HEK293 (cell line): ENCODE measurements around the gene OSBPL1A.
"Not testable (repeated sequence)": the region's sequence is repeated elsewhere in the genome, so short reads cannot be mapped to it uniquely, and the experiment has no call there.

Experiments used
- CTCF ChIP-seq: fragments of 450-650 bp; formaldehyde crosslinking; IDR thresholded peaks from 2 replicates; pipeline ENCODE4 v1.5.1; 2016; ENCODE audit warnings: missing biosample characterization, missing genetic modification characterization
- KLF16 ChIP-seq: fragments of 450-650 bp; formaldehyde crosslinking; IDR thresholded peaks from 2 replicates; pipeline ENCODE4 v1.5.1; 2017; ENCODE audit warnings: missing biosample characterization, missing genetic modification characterization
- REST ChIP-seq: fragments of 450-650 bp; formaldehyde crosslinking; IDR thresholded peaks from 2 replicates; pipeline ENCODE4 v1.5.1; 2016; ENCODE audit warnings: missing biosample characterization, missing genetic modification characterization
- SP2 ChIP-seq: fragments of 450-650 bp; formaldehyde crosslinking; IDR thresholded peaks from 2 replicates; pipeline ENCODE4 v1.5.1; 2016; ENCODE audit warnings: missing biosample characterization, missing genetic modification characterization
- ZFP3 ChIP-seq: fragments of 450-650 bp; formaldehyde crosslinking; IDR thresholded peaks from 2 replicates; pipeline ENCODE4 v1.5.1; 2016; ENCODE audit warnings: low read depth, missing biosample characterization, missing genetic modification characterization
- ZFP69B ChIP-seq: fragments of 450-650 bp; formaldehyde crosslinking; IDR thresholded peaks from 2 replicates; pipeline ENCODE4 v1.5.1; 2016; ENCODE audit warnings: missing biosample characterization, missing genetic modification characterization
- ZNF121 ChIP-seq: fragments of 450-650 bp; formaldehyde crosslinking; IDR thresholded peaks from 2 replicates; pipeline ENCODE4 v1.5.1; 2016; ENCODE audit warnings: missing biosample characterization, missing genetic modification characterization
- ZNF404 ChIP-seq: fragments of 450-650 bp; formaldehyde crosslinking; IDR thresholded peaks from 2 replicates; pipeline ENCODE4 v1.5.1; 2017; ENCODE audit warnings: missing biosample characterization, missing genetic modification characterization
- ZNF48 ChIP-seq: fragments of 450-650 bp; formaldehyde crosslinking; IDR thresholded peaks from 2 replicates; pipeline ENCODE4 v1.5.1; 2016; ENCODE audit warnings: missing biosample characterization, missing genetic modification characterization
- ZNF555 ChIP-seq: fragments of 450-650 bp; formaldehyde crosslinking; conservative IDR thresholded peaks from 2 replicates; pipeline ENCODE4 v1.5.1; 2017; ENCODE audit warnings: missing biosample characterization, mild to moderate bottlenecking, missing genetic modification characterization, inconsistent platforms
- ZSCAN16 ChIP-seq: fragments of 450-650 bp; formaldehyde crosslinking; IDR thresholded peaks from 2 replicates; pipeline ENCODE4 v1.5.1; 2016; ENCODE audit warnings: missing biosample characterization, missing genetic modification characterization
- TF ChIP-seq, protein P1 (sequence below): fragments of 450-650 bp; formaldehyde crosslinking; IDR thresholded peaks from 2 replicates; pipeline ENCODE4 v1.5.1; 2016; ENCODE audit warnings: missing biosample characterization, missing genetic modification characterization
- TF ChIP-seq, protein P2 (sequence below): fragments of 450-650 bp; formaldehyde crosslinking; IDR thresholded peaks from 2 replicates; pipeline ENCODE4 v1.5.1; 2016; ENCODE audit warnings: missing biosample characterization, missing genetic modification characterization

GRCh38 chr18:24359787-24360530, 37.7 kb downstream of the OSBPL1A start:
- TF ChIP-seq, protein P1, sequence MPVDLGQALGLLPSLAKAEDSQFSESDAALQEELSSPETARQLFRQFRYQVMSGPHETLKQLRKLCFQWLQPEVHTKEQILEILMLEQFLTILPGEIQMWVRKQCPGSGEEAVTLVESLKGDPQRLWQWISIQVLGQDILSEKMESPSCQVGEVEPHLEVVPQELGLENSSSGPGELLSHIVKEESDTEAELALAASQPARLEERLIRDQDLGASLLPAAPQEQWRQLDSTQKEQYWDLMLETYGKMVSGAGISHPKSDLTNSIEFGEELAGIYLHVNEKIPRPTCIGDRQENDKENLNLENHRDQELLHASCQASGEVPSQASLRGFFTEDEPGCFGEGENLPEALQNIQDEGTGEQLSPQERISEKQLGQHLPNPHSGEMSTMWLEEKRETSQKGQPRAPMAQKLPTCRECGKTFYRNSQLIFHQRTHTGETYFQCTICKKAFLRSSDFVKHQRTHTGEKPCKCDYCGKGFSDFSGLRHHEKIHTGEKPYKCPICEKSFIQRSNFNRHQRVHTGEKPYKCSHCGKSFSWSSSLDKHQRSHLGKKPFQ = not testable (repeated sequence)
- TF ChIP-seq, protein P2, sequence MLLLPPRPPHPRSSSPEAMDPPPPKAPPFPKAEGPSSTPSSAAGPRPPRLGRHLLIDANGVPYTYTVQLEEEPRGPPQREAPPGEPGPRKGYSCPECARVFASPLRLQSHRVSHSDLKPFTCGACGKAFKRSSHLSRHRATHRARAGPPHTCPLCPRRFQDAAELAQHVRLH (tag by site-specific recombination) = not testable (repeated sequence)
- peak; percentile 69 for TF ChIP-seq CTCF (tag by site-specific recombination)
- not testable (repeated sequence) for TF ChIP-seq ZFP3; ZNF121; ZFP69B (tag by site-specific recombination); ZNF555 (tag by site-specific recombination); ZNF404; SP2 (tag by site-specific recombination); ZNF48 (tag by site-specific recombination); ZSCAN16 (tag by site-specific recombination); REST; KLF16
